HL-60/S4 treated with phorbol 12-myristate 13-acetate at 8.2 ng/mL for 4 days and 3 days (cell line): ENCODE data around the gene TEX19.
"Not testable (repeated sequence)": the region's sequence is repeated elsewhere in the genome, so short reads cannot be mapped to it uniquely, and the experiment has no call there.

Source experiments
- in situ Hi-C: fragments of 300-500 bp; cut with MboI; formaldehyde crosslinking; loops from 2 replicates; pipeline ENCODE4 v1.15.0; 2022; ENCODE audit warnings: low sequenced_read_pairs

The TEX19 gene

GRCh38 chr17:82373731-82374625, 14.9 kb downstream of the TEX19 start:
- in situ Hi-C loops: no loop called here

- in situ Hi-C loops: no loop called here
Observed at GRCh38 chr17:82374626-82375331, 15.7 kb downstream of the TEX19 start.

GRCh38 chr17:82375359-82376041, 16.5 kb downstream of the TEX19 start:
- in situ Hi-C loops: no loop called here

GRCh38 chr17:82376042-82376730, 17.1 kb downstream of the TEX19 start:
- in situ Hi-C loops: no loop called here

GRCh38 chr17:82377294-82377693, 18.2 kb downstream of the TEX19 start:
- in situ Hi-C loops: not testable (repeated sequence)

- in situ Hi-C loops: no loop called here
Observed at GRCh38 chr17:82377924-82378740, 19.1 kb downstream of the TEX19 start.

GRCh38 chr17:82378741-82379021, 19.6 kb downstream of the TEX19 start:
- in situ Hi-C loops: no loop called here

- in situ Hi-C loops: no loop called here
Observed at GRCh38 chr17:82380860-82381702, 22.0 kb downstream of the TEX19 start.

GRCh38 chr17:82381703-82382009, 22.6 kb downstream of the TEX19 start:
- in situ Hi-C loops: not testable (repeated sequence)

- in situ Hi-C loops: not testable (repeated sequence)
Observed at GRCh38 chr17:82382220-82382932, 23.3 kb downstream of the TEX19 start.

- in situ Hi-C loops: no loop called here
Observed at GRCh38 chr17:82382933-82383255, 23.8 kb downstream of the TEX19 start.

GRCh38 chr17:82383411-82383810, 24.4 kb downstream of the TEX19 start:
- in situ Hi-C loops: no loop called here

- in situ Hi-C loops: no loop called here
Observed at GRCh38 chr17:82384051-82384729, 25.1 kb downstream of the TEX19 start.

- in situ Hi-C loops: no loop called here
Observed at GRCh38 chr17:82384730-82385481, 25.9 kb downstream of the TEX19 start.

- in situ Hi-C loops: no loop called here
Observed at GRCh38 chr17:82385559-82386254, 26.7 kb downstream of the TEX19 start.

GRCh38 chr17:82386255-82386831, 27.3 kb downstream of the TEX19 start:
- in situ Hi-C loops: no loop called here
